DMS 273 (cell line): Measurements from ENCODE around the gene ADAMTS3.
"Not testable (repeated sequence)": the region's sequence is repeated elsewhere in the genome, so short reads cannot be mapped to it uniquely, and the experiment has no call there.

Experiments used
- DNase-seq: peaks from one replicate; lab custom pipeline; 2025; ENCODE audit not compliant: unreplicated experiment; lab: John Stamatoyannopoulos, UW

The ADAMTS3 gene

GRCh38 chr4:72473434-72473900 is 95.6 kb downstream of the ADAMTS3 start:
- no peak for DNase-seq

- DNase-seq: no peak
These were observed 97.2 kb downstream of the ADAMTS3 start for GRCh38 chr4:72471816-72472215.

- peak; percentile 39 for DNase-seq
These were observed 100.0 kb downstream of the ADAMTS3 start for GRCh38 chr4:72468904-72469502.

- DNase-seq: no peak
These were observed 101.4 kb downstream of the ADAMTS3 start for GRCh38 chr4:72467633-72468032.

- DNase-seq: no peak
These were observed 105.3 kb downstream of the ADAMTS3 start for GRCh38 chr4:72463724-72464123.

GRCh38 chr4:72457158-72457557 is 111.9 kb downstream of the ADAMTS3 start:
- DNase-seq: no peak

GRCh38 chr4:72451349-72451748 is 117.7 kb downstream of the ADAMTS3 start:
- no peak for DNase-seq

GRCh38 chr4:72449705-72450104 is 119.3 kb downstream of the ADAMTS3 start:
- no peak for DNase-seq

GRCh38 chr4:72448231-72448630 is 120.8 kb downstream of the ADAMTS3 start:
- no peak for DNase-seq

GRCh38 chr4:72446353-72447055 is 122.5 kb downstream of the ADAMTS3 start:
- no peak for DNase-seq

- DNase-seq: no peak
These were observed 124.9 kb downstream of the ADAMTS3 start for GRCh38 chr4:72444092-72444491.

- DNase-seq: no peak
These were observed 126.3 kb downstream of the ADAMTS3 start for GRCh38 chr4:72442715-72443114.

- DNase-seq: no peak
These were observed 126.9 kb downstream of the ADAMTS3 start for GRCh38 chr4:72442147-72442546.

GRCh38 chr4:72440386-72440785 is 128.6 kb downstream of the ADAMTS3 start:
- DNase-seq: no peak

- no peak for DNase-seq
These were observed 136.0 kb downstream of the ADAMTS3 start for GRCh38 chr4:72432975-72433374.

GRCh38 chr4:72432282-72432681 is 136.7 kb downstream of the ADAMTS3 start:
- DNase-seq: no peak

- DNase-seq: no peak
These were observed 138.0 kb downstream of the ADAMTS3 start for GRCh38 chr4:72430988-72431387.

- DNase-seq: no peak
These were observed 139.0 kb downstream of the ADAMTS3 start for GRCh38 chr4:72430050-72430449.

GRCh38 chr4:72429397-72429889 is 139.6 kb downstream of the ADAMTS3 start:
- DNase-seq: no peak

- DNase-seq: no peak
These were observed 142.0 kb downstream of the ADAMTS3 start for GRCh38 chr4:72427057-72427456.

- not testable (repeated sequence) for DNase-seq
These were observed 143.1 kb downstream of the ADAMTS3 start for GRCh38 chr4:72425908-72426307.

- no peak for DNase-seq
These were observed 145.0 kb downstream of the ADAMTS3 start for GRCh38 chr4:72424006-72424405.
